ENCODE results near the gene KLC1.

- TF ChIP-seq CTCF (IDR thresholded peaks at IDR 0.05) (no peak), POLR2A (IDR thresholded peaks at IDR 0.05) (no peak)
Observed at GRCh38 chr14:103688906-103689902, 60.2 kb downstream of the KLC1 start.
